B cell (primary cell): Measurements from ENCODE around the gene DRP2. TPM values are rescaled to one million over a fixed set of nuclear protein-coding genes. Genes with fewer than 3 reads are reported as not detected.
"Not testable (repeated sequence)": the region's sequence is repeated elsewhere in the genome, so short reads cannot be mapped to it uniquely, and the experiment has no call there.

Experiments
- ATAC-seq: fragments of 200-7000 bp; cut with Tn5 transposase; one replicate; pipeline ENCODE4 v1.10.0; 2021; ENCODE audit warnings: low read depth, mild to moderate bottlenecking, moderate number of reproducible peaks, moderate library complexity
- CTCF ChIA-PET: fragments of 350-600 bp; sonication (Branson Sonifier 250); formaldehyde crosslinking; loops from one replicate; lab custom pipeline; 2021; ENCODE audit warnings: antibody characterized with exemption, inconsistent platforms; lab: Charles Lee
- POLR2A ChIA-PET: fragments of 350-600 bp; sonication (Branson Sonifier 250); formaldehyde crosslinking; loops from one replicate; lab custom pipeline; 2021; ENCODE audit warnings: antibody characterized with exemption; lab: Charles Lee
- DNase-seq: peaks from one replicate; pipeline ENCODE4 v3.0.0; 2013
- H2AFZ ChIP-seq: 2 replicates; pipeline ENCODE4 v1.6.1; 2012; ENCODE audit warnings: mild to moderate bottlenecking, low read depth, low read length; ENCODE audit not compliant: insufficient read depth, poor library complexity, severe bottlenecking
- H3K27ac ChIP-seq, 2 donors: 1 replicate in 1 of 2; 2 replicates in 1 of 2; pipeline ENCODE4 v1.5.1; 2012 to 2013; ENCODE audit warnings: low read length in 2 of 2, mild to moderate bottlenecking in 2 of 2, moderate library complexity in 1 of 2
- H3K27me3 ChIP-seq, 4 experiments: fragments of 200-600 bp in 1 of 4; sonication (generic) in 1 of 4; replicated peaks in 1 of 4; 1 replicate in 2 of 4; 2 replicates in 2 of 4; pipeline versions ENCODE4 v1.6.1 to v1.7.0; 2013 to 2016; ENCODE audit warnings: low read length in 3 of 4, mild to moderate bottlenecking in 2 of 4, mixed read lengths in 1 of 4, moderate library complexity in 1 of 4; ENCODE audit not compliant: insufficient read depth in 4 of 4, control insufficient read depth in 3 of 4; ENCODE audit errors: control extremely low read depth in 1 of 4
- H3K36me3 ChIP-seq, 2 experiments: replicated peaks in 1 of 2; 1 replicate in 1 of 2; 2 replicates in 1 of 2; pipeline versions ENCODE4 v1.6.1 to v1.7.1; 2013; ENCODE audit warnings: low read length in 1 of 2; ENCODE audit not compliant: insufficient read depth in 2 of 2, control insufficient read depth in 1 of 2; ENCODE audit errors: control extremely low read depth in 1 of 2, extremely low read depth in 1 of 2
- H3K4me1 ChIP-seq, 2 donors: fragments of 200-600 bp in 1 of 2; sonication (generic) in 1 of 2; 1 replicate in 1 of 2; 2 replicates in 1 of 2; pipeline versions ENCODE4 v1.5.1 to v1.6.1; 2013 to 2017; ENCODE audit warnings: low read length in 2 of 2; ENCODE audit not compliant: control insufficient read depth in 2 of 2, insufficient read depth in 2 of 2
- H3K4me2 ChIP-seq: replicated peaks from 2 replicates; pipeline ENCODE3; 2012; ENCODE audit warnings: mild to moderate bottlenecking, low read depth, low read length; ENCODE audit not compliant: poor library complexity, severe bottlenecking
- H3K4me3 ChIP-seq, 5 experiments: fragments of 200-600 bp in 1 of 5; sonication (generic) in 1 of 5; 1 replicate in 3 of 5; 2 replicates in 2 of 5; pipeline versions ENCODE4 v1.5.1 to v1.7.0; 2011 to 2016; ENCODE audit warnings: low read length in 4 of 5, mild to moderate bottlenecking in 4 of 5, low read depth in 2 of 5, control low read depth in 1 of 5, moderate library complexity in 1 of 5; ENCODE audit not compliant: insufficient read depth in 1 of 5; ENCODE audit errors: control extremely low read depth in 1 of 5, extremely low read depth in 1 of 5
- H3K79me2 ChIP-seq: fragments of 200-600 bp; sonication (generic); one replicate; pipeline ENCODE4 v1.6.0; 2016; ENCODE audit warnings: low read length; ENCODE audit not compliant: control insufficient read depth, insufficient read depth
- H3K9ac ChIP-seq: fragments of 200-600 bp; sonication (generic); 2 replicates; pipeline ENCODE4 v1.6.1; 2017; ENCODE audit warnings: mild to moderate bottlenecking, low read length, moderate library complexity
- H3K9me3 ChIP-seq, 3 donors: one replicate each; pipeline versions ENCODE4 v1.6.1 to v1.7.1; 2013; ENCODE audit warnings: low read length in 2 of 3; ENCODE audit not compliant: control insufficient read depth in 2 of 3, insufficient read depth in 1 of 3; ENCODE audit errors: control extremely low read depth in 1 of 3
- H4K20me1 ChIP-seq: 2 replicates; pipeline ENCODE4 v1.6.0; 2012; ENCODE audit warnings: mild to moderate bottlenecking, low read length; ENCODE audit not compliant: insufficient read depth, control insufficient read depth, poor library complexity, severe bottlenecking
- H3K27ac Mint-ChIP-seq: one replicate; pipeline ENCODE4 v1.8.0; 2021; ENCODE audit warnings: mixed read lengths
- H3K27me3 Mint-ChIP-seq: one replicate; pipeline ENCODE4 v1.8.0; 2021; ENCODE audit warnings: mixed read lengths
- H3K4me1 Mint-ChIP-seq: one replicate; pipeline ENCODE4 v1.8.0; 2021; ENCODE audit warnings: mixed read lengths
- H3K4me3 Mint-ChIP-seq: one replicate; pipeline ENCODE4 v1.8.0; 2021; ENCODE audit warnings: mixed read lengths
- H3K9me3 Mint-ChIP-seq: one replicate; pipeline ENCODE4 v1.8.0; 2022; ENCODE audit warnings: mixed read lengths; ENCODE audit not compliant: insufficient read depth
- CTCF ChIP-seq: fragments of 200-600 bp; IDR thresholded peaks from one replicate; pipeline ENCODE4 v1.8.0; 2022; ENCODE audit warnings: antibody characterized with exemption, mild to moderate bottlenecking
- EZH2 ChIP-seq: IDR thresholded peaks from 2 replicates; pipeline ENCODE4 v1.6.1; 2012; ENCODE audit warnings: borderline replicate concordance, low read depth, mild to moderate bottlenecking, moderate library complexity, low read length; ENCODE audit not compliant: insufficient read depth, poor library complexity, severe bottlenecking
- WGBS: methylation state at CpG from one replicate; pipeline ENCODE4 v1.1.5; 2013; ENCODE audit warnings: missing lambda C conversion rate; ENCODE audit not compliant: insufficient coverage; 5-methylcytosine and 5-hydroxymethylcytosine counted together
- intact Hi-C: fragments of 100-400 bp; cut with micrococcal nuclease; formaldehyde crosslinking; loops from one replicate; pipeline ENCODE4 v1.10.0; 2022
- polyA plus RNA-seq: library from polyadenylated mRNA; depleted of rRNA; stranded (reverse); fragments of >200 nt; gene quantifications from 2 replicates; pipeline ENCODE4 v1.2.3, GENCODE V29; 2012
- total RNA-seq, 2 donors: library from RNA; stranded (reverse); fragments of 120-200 nt in 1 of 2; gene quantifications; 1 replicate in 1 of 2; 2 replicates in 1 of 2; pipeline versions ENCODE4 v1.2.3 to v1.2.4, GENCODE V29; 2013 to 2022

DRP2 gene
- total and polyA plus RNA-seq, 2 donors (not counting 1 experiment from before 2014, with no cell fraction given) = 0.04 TPM; not detected in 1

GRCh38 chrX:101171883-101172400 is 47.6 kb upstream of the DRP2 start:
- Mint-ChIP-seq H3K27me3 (no peaks in the 10 kb centered on the region), H3K4me1 (no peaks in the 10 kb centered on the region), H3K9me3 (no peaks in the 10 kb centered on the region), H3K27ac (no peak overlapping the region), H3K4me3 (no peak overlapping the region)
- no peak overlapping the region for H3K9ac ChIP-seq
- no CpG with 5 or more reads among the region's 4 CpGs for WGBS
- CTCF ChIA-PET = no interaction called here
- POLR2A ChIA-PET = no interaction called here
- H3K4me3 ChIP-seq = no peak overlapping the region
- no peak overlapping the region for H2AFZ ChIP-seq
- TF ChIP-seq CTCF (no peak), EZH2 (no peak)
- no peak overlapping the region for H3K4me2 ChIP-seq
- H3K4me1 ChIP-seq = no peaks in the 10 kb centered on the region
- ATAC-seq (no peak), DNase-seq (no peak)
- H3K36me3 ChIP-seq = no peaks in the 10 kb centered on the region
- no peaks in the 10 kb centered on the region for H3K79me2 ChIP-seq
- intact Hi-C loops = no loop called here
- no peaks in the 10 kb centered on the region for H4K20me1 ChIP-seq
- no peaks in the 10 kb centered on the region for H3K27me3 ChIP-seq
- H3K9me3 ChIP-seq = peaks cover 0 to 3% (median 0%) of the 10 kb centered on the region in 3 donors
- no peak overlapping the region for H3K27ac ChIP-seq

- Mint-ChIP-seq H3K9me3 (no peaks in the 10 kb centered on the region), H3K4me1 (no peaks in the 10 kb centered on the region), H3K4me3 (no peak overlapping the region), H3K27me3 (no peaks in the 10 kb centered on the region), H3K27ac (no peak overlapping the region)
- ChIA-PET CTCF (no interaction called here), POLR2A (no interaction called here)
- Histone ChIP-seq H3K9me3 (peaks cover 0 to 8% (median 0%) of the 10 kb centered on the region in 3 donors), H3K27me3 (no peaks in the 10 kb centered on the region), H3K36me3 (no peaks in the 10 kb centered on the region), H3K79me2 (no peaks in the 10 kb centered on the region), H2AFZ (no peak overlapping the region), H3K27ac (no peak overlapping the region), H3K4me1 (no peaks in the 10 kb centered on the region), H3K4me3 (no peak overlapping the region), H3K4me2 (no peak overlapping the region), H4K20me1 (no peaks in the 10 kb centered on the region), H3K9ac (no peak overlapping the region)
- intact Hi-C loops = no loop called here
- DNase-seq (no peak), ATAC-seq (no peak)
- TF ChIP-seq EZH2 (no peak), CTCF (no peak)
- WGBS = no CpG with 5 or more reads among the region's 3 CpGs
Measured at GRCh38 chrX:101176439-101176838, 43.1 kb upstream of the DRP2 start.

GRCh38 chrX:101184876-101185275 is 34.7 kb upstream of the DRP2 start:
- POLR2A ChIA-PET, ATAC-seq: not testable (repeated sequence)

More at GRCh38 chrX:101184876-101185275, 34.7 kb upstream of the DRP2 start:
- H3K4me2 ChIP-seq, H3K4me3 ChIP-seq, intact Hi-C loops, H3K27ac Mint-ChIP-seq, H3K79me2 ChIP-seq, H3K4me1 ChIP-seq, H3K4me3 Mint-ChIP-seq, H3K9ac ChIP-seq, H3K9me3 ChIP-seq, H3K27me3 ChIP-seq, H3K4me1 Mint-ChIP-seq, H3K27ac ChIP-seq, H4K20me1 ChIP-seq, H2AFZ ChIP-seq, DNase-seq, H3K27me3 Mint-ChIP-seq, H3K9me3 Mint-ChIP-seq, H3K36me3 ChIP-seq: not testable (repeated sequence)
- CTCF ChIA-PET = interaction anchor here (0.6 kb wide), 1 partner anchor 86 kb away, joined by 3 read pairs; no protein-coding TSS in a partner anchor
- WGBS = 80% methylated on average over 1 of the region's 2 CpGs
